Daoy (cell line): ENCODE measurements around the gene WWOX. TPM values are rescaled to one million over a fixed set of nuclear protein-coding genes. Genes with fewer than 3 reads are reported as not detected.
"Not testable (repeated sequence)": the region's sequence is repeated elsewhere in the genome, so short reads cannot be mapped to it uniquely, and the experiment has no call there.

Source experiments
- DNase-seq: peaks from one replicate; pipeline ENCODE4 v3.0.0-alpha.2; 2015; ENCODE audit warnings: low read depth
- total RNA-seq: library from RNA; depleted of rRNA; stranded (reverse); fragments of >200 nt; shearing (Covaris generic); gene quantifications from 2 replicates; pipeline ENCODE4 v1.2.3, GENCODE V29; 2014

Gene WWOX
- total RNA-seq, 1 experiment from 2014 or later = 21.1 TPM

GRCh38 chr16:78571434-78571833, 472.0 kb downstream of the WWOX start:
- no peak for DNase-seq

- no peak for DNase-seq
These were observed 472.5 kb downstream of the WWOX start for GRCh38 chr16:78571898-78572358.

GRCh38 chr16:78574571-78574970, 475.1 kb downstream of the WWOX start:
- DNase-seq = no peak

GRCh38 chr16:78576941-78577340, 477.5 kb downstream of the WWOX start:
- peak; percentile 25 for DNase-seq

GRCh38 chr16:78577630-78578029, 478.2 kb downstream of the WWOX start:
- DNase-seq = no peak

- DNase-seq = no peak
These were observed 479.6 kb downstream of the WWOX start for GRCh38 chr16:78579020-78579419.

GRCh38 chr16:78583441-78583840, 484.0 kb downstream of the WWOX start:
- no peak for DNase-seq

- no peak for DNase-seq
These were observed 484.9 kb downstream of the WWOX start for GRCh38 chr16:78584213-78584860.

GRCh38 chr16:78584991-78585390, 485.5 kb downstream of the WWOX start:
- no peak for DNase-seq

- DNase-seq = no peak
These were observed 489.9 kb downstream of the WWOX start for GRCh38 chr16:78589331-78589730.

- no peak for DNase-seq
These were observed 492.2 kb downstream of the WWOX start for GRCh38 chr16:78591682-78592103.

- DNase-seq = no peak
These were observed 492.7 kb downstream of the WWOX start for GRCh38 chr16:78592111-78592510.

- DNase-seq = no peak
These were observed 493.9 kb downstream of the WWOX start for GRCh38 chr16:78593352-78593751.

GRCh38 chr16:78594191-78594590, 494.7 kb downstream of the WWOX start:
- DNase-seq = no peak

- no peak for DNase-seq
These were observed 497.0 kb downstream of the WWOX start for GRCh38 chr16:78596348-78596995.

GRCh38 chr16:78596996-78597422, 497.6 kb downstream of the WWOX start:
- DNase-seq = no peak

GRCh38 chr16:78597809-78598570, 498.5 kb downstream of the WWOX start:
- DNase-seq = no peak

GRCh38 chr16:78599271-78599670, 499.8 kb downstream of the WWOX start:
- no peak for DNase-seq

- not testable (repeated sequence) for DNase-seq
These were observed 505.1 kb downstream of the WWOX start for GRCh38 chr16:78604423-78605062.

GRCh38 chr16:78605548-78606101, 506.2 kb downstream of the WWOX start:
- DNase-seq = no peak

- DNase-seq = no peak
These were observed 507.1 kb downstream of the WWOX start for GRCh38 chr16:78606545-78606944.

- DNase-seq = no peak
These were observed 507.6 kb downstream of the WWOX start for GRCh38 chr16:78607022-78607421.
